Activated CD8-positive, alpha-beta memory T cell treated with anti-CD3 and anti-CD28 coated beads, Interleukin-2, amount 50 U/mL, for 24 hours (primary cell): ENCODE data around the gene LHFPL6.

Experiments
- DNase-seq: peaks from one replicate; pipeline ENCODE4 v3.0.0-alpha.2; 2020; ENCODE audit errors: extremely low read depth

The LHFPL6 gene

DNA sequence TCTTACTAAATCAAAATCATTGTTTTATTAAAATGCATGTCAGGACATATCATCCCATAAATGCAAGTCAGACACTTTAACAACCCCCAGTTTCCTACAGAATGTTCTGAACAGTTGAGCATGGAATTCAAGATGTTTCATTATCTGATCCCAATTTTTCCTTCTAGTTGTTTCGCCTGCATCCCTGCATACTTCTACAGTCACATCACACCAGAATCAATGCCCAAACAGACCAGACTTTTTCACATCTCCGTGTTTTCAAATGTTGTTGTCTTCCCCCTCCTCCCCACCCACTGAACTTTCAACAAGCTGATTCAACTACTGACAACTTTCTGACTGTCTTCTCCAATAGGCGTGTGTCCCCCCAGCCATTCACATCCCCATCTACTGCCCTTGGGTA, 48.6 kb downstream of the LHFPL6 start:
- no peak for DNase-seq

DNA sequence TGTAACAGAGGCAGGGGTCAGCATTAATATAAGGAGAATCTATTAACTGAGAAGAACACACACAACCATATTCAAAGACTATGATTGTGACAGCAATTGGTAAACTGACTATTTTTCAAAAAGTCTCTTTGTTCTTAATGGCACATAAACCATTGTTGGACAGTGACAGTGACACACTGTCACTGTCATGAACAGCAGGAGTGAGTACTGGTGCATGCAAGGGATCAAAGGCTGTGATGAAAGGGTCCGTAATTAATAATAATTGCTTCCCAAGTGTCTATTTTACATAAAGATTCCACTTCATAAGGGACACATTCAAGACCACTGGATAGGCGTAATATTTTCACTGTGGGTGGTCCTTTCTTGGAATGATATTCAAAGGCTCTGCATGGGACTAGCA, 50.7 kb downstream of the LHFPL6 start:
- DNase-seq: no peak

DNA sequence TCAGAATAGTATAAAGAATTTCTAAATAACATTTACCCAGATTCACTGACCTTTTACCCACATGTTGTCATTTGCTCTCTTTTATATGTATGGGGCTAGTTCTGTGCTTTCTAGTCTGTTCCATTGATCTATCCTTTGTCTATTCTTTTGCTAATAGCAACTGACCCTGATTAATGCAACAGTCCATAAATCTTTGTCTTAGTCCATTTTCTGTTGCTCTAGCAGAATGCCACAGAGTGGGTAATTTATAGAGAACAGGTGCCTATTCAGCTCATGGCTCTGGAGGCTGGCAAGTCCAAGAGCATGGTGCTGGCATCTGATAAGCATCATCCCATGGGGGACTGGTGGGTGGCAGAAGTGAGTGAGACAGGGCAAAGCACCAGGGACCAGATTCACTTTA, 52.1 kb downstream of the LHFPL6 start:
- DNase-seq: no peak

DNA sequence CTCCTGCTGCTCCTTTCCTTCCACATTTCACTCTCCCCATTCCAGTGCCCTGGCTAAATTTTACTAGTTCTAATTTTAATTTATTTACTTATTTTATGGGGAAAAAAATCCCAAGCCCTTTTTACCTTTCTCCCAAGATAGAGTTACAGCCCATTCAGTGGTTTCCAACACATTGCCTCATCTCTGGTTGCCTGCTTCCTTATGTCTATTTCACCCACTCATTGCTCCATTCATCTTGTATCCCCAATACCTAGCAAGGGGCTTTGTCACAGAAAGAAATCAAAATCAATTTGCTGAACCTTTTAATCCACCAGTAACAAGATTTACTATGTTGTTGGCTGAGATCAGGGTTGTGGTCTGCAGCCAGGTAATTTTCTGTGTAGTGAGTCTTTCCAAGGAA, 55.9 kb downstream of the LHFPL6 start:
- DNase-seq: no peak

DNA sequence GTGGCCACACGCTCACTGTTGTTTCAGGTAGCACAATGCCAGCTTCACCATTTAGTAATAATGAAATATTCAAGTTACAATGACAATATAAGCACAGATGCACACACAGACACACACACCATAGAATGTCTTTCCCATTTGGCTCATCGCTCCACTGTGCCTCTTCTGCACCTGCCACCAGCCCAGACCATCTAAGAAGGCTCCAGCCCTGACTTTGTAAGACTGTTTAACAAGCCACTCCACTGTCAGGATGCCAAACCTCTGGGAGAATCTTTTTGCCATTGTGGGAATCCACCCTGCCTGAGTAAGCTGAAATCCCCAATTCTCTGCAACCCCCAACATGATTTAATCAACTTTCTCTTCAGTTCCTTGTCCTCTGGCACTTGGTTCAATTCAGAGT, 60.6 kb downstream of the LHFPL6 start:
- no peak for DNase-seq

DNA sequence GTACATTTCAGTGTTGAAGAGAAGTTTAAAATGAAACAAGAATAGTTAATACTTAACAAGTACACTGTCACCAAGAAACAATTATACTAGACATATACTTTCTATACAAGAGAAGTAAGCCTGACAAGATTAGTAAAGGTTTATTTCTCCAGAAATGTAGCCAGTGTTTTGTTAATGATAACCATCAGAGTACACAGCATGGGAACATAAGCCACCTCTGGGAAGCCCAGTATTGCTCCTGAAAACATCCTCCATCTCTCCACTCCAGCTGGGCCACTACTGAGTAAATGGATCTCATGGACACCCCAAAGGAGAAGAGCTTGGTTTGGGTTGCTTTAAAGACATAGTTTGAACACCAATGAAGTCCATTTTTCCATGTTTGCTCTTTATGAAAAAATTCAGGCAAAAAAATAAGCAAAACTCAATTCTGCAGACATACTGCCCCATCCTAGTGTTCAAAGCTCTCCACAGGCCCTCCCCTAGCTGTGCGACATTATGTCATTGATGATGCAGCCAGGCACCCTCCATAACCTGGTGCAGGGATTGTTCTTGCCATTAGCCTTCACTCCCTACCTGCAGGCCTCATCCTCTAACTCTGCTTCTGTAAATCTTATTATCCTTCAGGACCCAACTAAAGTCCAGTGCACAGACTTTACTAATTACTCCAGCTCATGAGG, 61.9 kb downstream of the LHFPL6 start:
- DNase-seq: no peak

DNA sequence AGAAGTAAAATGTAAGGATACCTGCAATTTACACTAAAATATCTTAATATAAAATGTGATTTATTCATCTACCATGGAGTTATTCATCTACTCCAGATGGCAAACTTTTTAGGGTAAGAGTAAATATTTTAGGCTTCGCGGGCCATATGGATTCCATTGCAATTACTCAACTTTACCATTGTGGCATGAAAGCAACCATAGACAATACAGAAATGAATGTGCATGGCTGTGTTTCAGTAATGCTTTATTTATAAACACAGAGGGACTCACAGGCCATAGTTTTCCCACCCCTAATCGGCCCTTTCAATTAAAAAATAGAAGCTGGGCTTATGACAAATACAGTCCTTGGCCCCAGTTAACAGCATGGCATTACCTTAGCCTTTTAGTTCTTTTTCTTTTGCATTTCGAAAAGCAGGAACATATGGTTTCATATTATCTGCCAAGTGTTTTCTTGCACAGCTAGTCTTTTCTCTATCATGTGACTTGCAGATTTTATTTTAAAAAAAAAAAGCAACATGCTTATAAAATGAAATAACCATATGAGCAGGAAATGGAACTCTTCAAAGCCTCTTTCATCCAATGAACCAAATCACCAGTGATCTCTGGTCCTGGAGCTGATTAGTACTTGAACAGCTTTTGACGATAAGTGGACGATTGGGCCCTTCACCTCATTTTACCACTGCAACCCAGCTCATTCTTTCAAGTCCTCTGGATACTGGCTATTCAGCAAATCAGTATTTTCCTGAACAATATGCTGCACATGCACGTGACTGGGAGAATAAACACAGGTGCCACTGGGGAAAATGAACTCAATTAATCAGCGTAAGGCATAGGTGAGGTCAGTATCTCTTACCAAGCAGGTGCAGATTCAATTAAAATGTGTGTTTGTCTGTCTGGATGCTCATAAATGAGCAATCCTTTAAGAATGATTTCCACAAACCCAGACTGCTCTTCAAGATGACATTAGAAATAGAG, 63.9 kb downstream of the LHFPL6 start:
- no peak for DNase-seq

DNA sequence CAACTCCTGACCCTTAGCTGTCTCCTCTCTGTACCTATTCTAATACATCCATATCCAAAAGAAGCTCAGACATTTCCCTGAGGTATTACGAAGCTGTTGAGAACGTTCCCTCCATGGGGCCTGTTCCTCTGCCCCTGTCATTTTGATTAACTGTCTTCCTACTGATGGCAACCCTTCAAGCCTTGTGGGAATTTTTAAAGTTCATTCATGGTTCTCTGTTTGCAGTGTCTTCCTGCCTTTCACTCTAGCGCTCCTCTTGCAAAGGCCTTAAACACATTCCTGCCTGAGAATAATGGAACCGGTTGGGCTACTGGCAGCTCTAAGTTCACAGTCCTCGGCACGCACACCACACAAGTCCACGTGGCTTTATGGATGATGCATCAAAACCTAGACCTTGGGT, 66.1 kb downstream of the LHFPL6 start:
- DNase-seq: no peak

DNA sequence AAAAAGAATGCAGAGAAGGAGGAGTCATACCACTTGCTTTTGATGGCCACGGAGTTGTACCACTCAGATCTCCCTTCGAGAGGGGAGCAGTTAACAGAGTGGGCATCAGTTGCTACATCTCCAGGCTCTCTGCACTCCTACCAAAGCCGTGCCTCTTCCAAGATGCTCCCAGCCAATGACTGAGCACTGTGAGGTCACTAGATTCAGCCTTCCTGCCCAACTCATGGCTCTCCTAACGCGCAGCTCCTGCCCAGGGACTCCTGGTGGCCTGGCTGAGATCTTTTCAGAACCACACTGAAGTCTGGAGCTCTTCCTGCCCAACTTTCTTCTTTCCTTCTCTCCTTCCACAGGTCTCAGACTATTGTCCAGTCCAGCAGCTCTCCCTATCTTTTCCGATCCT, 66.7 kb downstream of the LHFPL6 start:
- no peak for DNase-seq

DNA sequence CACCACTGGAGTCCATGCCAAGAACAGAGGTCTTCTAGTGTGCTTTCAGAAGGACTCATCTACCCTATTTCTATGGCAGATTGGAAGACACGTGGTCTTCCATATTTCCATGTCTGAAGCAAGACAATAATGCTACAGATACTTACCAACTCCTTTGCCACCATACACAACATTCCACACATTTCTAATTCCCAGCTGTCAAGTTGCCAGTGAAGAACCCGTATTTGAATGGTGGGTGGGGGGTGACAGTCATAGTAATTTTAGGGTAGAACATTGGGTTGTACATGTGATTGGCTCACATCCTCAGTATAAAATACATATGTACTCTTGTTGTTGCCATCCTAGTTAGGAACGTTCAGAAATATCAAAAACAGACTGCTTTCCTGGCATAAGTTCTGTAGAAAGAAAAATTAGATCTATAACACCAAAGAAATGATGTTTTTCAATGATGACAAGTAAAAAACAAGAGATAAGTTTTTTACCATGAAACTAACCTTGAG, 69.3 kb downstream of the LHFPL6 start:
- no peak for DNase-seq

DNA sequence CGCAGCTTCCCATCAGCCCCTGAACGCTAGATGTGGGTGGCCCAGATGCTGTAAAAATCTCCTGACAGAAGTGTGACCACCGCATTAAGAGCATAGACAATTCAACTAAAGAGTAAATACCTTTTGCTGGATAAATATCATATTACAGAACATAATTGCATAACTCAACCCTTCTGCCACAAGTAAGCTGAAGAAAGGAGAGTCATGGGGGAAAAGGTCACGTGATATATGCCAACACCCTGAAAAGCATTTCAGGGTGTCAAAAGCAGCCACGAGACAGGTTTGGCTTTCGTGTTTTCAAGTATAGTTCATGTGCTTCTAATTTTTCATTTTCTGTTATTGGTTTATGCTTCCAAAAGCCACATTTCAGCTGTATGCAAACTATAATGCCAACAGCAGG, 71.3 kb downstream of the LHFPL6 start:
- no peak for DNase-seq

DNA sequence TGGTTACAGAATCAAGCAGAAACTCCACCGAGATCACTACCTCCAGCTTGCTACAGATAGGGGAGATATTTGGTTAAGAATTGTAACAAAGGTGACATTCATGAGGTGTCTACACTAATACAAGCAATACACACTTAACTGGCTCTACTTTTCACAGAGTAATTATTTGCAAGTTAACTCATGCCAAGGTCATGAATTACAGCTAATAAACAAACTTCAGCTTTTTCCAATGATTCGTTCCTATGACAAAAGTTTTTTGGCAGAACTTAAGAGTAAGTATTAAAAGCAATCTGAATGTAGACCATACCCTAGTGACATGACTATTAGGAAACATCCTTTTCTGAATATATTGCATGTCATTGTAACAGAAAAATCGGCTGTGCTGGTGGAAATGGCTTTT, 72.1 kb downstream of the LHFPL6 start:
- DNase-seq: no peak

DNA sequence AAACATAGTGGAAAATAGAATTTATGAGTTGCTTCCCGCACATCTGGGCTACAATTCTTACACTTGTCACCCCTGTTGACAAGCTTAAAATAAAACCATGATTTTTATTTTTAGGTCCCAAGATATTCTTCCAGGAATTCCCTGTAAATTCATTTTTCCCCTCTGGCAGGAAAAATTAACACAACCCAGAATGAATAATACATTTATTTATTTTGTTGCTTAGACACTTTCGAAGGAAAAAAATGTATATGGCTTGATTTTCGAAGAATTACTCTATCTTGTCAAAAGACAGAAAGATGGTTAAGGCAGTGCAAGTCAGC, 74.4 kb downstream of the LHFPL6 start:
- no peak for DNase-seq

DNA sequence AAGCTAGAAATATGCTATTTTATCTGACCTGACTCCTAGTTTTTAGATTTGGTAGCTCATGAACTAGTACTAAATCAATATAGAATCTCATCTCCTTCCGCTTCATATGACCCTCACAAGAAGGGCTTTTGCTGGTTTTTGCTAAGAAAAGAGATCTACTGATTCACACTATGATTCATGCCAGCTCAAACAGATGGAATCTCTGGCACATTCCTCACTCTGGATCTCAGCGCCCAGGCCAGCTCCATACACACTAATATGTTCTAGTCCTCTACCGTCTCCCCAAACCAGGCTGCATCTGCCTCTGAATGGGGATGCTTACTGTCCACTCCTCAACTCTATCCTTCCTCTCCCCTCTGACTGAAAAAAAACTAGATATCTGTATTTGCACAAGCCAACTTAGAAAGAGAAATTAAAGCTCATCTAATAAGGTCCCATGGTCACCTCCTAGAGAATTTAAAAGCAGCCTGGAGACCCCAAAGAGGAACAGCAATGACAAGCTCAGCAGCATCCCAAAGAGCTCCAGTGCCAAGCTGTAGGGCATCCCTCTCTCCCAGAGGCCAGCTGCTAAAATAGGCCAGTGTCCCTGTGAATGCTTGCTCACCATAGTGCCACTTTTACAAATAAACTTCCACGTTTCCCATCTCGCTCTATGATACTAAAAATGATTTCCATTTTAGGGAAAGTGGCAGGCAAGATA, 74.9 kb downstream of the LHFPL6 start:
- DNase-seq: no peak

DNA sequence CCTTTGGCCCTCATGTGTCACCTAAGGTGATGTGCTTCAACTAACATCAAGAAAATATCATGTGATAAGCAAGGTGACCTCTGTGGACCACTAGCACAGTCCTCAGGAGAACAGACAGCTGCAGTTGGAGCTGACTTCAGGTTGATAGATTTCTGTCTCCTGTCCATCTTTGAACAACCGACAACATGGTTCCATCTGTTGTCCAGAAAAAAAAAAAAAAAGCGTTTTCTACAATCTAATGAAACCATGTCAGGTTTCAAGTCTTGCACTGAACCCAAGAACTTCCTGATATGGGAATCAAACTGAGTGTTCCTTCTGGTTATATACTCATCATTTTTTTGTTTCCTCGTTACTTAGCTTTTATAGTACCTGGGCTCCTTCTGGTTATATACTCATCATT, 75.7 kb downstream of the LHFPL6 start:
- no peak for DNase-seq

DNA sequence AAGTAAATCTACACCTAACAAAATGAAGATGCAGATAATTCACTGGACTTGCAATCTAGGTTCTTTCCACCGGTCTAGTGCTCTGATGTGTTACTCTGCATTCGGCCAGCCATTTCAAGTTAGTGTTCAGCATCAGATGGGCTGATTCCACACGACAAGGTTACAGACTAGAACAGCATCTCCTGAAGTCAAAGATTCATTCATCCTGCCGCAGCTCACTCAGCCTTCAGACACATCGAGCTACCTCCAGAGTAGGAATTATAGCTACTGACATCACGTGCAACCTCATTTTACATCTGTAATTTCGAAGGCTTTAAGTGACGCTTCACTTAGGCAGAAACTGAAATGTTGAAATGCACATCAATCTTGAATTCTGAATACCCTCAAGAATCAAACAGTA, 76.5 kb downstream of the LHFPL6 start:
- no peak for DNase-seq

DNA sequence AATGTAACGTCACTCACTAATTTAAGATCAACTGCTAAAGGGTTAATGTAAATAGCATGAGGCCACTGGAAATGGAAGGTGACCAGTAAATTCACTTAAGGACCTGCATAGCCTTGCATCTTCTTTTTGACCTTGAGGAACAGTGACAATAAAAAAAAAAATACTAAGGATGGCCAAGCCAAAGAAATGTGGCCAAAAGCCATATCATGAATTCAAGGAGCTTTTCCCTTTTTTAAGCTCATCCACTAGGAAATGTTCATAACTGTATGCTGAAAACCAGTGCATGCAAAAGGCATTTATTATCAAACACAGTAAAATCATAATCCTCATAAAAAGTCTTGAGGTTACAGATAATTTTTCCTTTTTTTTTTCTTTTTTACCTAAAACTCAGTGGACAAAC, 77.5 kb downstream of the LHFPL6 start:
- no peak for DNase-seq

DNA sequence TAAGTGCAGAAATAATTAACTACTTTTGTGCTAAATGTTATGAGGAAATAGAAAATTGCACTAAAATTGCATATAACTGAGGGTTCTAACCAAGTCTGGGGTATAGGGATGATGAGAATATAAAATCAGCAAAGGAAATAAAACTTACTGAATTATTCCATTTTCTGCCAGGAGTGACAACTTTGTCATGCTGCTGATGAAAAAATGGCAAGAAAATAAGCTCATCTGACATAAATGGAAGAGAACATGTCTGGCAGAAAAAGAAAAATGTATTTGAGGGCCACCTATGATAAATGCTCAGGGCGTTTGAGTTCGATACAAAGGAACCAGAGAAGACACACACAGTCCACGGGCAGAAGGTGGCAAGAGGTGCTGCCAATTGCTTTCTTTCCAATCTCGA, 78.2 kb downstream of the LHFPL6 start:
- no peak for DNase-seq

DNA sequence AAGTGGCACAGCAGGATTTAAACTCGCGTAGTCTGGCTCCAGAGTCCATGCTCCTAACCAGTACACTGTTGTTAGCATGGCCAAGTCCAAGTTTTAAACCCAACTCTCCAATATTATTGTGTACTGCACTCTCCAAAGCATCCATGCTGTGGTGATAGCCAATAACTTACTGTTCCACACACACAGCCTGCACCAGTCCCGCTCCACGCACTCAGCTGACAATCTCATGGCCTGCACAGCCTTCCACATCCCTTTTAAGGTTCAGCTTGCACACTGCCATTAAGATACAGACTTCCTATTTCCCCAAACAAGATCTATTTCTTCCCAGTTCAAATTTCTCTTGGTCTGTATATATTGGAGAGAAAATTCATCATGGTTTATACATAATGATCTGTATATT, 80.7 kb downstream of the LHFPL6 start:
- no peak for DNase-seq

DNA sequence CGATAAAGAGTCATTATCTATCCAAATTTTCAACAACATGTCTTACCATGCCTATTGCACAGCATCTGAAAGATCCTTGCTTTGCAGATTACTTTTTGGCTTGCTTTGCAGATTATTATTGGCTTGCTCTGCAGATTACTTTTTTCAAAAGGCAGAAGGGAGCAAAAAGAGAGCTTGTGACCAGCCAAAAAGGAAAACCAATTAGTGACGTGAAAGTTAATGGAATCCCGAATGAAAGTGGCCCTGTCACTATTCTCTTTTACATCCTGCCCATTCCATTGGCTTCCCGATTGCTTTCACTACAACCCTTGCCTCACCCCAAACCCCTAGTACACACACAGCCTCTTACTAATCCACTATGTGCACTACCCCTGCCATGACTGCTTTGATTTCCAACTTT, 81.3 kb downstream of the LHFPL6 start:
- no peak for DNase-seq

DNA sequence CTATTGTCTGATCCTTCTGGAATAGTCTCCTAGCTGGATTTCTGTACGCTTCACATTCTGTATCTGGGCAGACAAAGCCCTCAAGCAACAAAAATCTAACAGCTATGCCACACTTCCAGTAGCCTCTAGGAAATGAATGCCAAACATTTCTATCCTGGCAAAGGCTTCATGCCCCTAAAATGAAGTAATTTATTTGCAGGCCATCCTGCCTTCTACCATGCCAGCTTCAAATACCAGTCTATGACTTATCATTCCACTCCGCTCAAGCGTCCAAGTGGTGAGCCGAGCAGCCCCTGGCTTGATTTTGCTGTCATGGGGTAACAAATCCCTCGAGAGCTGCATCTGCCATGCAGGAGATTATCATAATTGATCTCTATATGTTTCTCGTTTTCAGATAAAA, 86.9 kb downstream of the LHFPL6 start:
- DNase-seq: no peak

DNA sequence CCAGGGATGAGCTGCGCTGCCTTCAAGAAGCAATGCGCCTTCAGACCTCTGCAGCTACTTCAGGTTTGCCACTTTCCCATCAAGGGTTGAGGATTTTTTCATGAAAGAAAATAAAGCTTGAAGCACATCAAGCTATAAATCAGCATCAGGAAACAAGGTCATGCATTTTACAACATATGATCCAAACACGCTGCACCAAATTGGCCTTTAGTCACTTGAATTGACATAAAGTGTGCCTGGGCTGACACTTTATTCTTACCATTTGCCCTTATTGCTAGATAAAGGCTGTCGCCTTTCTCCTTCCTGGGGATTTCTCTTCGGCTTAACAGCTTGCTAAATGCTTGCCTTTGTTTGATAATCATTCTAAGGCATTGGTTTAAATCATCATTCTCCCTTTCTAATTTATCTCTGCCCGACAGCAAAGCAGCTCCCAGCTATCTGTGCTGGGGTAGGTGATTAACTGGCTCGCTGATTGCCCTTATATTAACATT, 87.7 kb downstream of the LHFPL6 start:
- no peak for DNase-seq

DNA sequence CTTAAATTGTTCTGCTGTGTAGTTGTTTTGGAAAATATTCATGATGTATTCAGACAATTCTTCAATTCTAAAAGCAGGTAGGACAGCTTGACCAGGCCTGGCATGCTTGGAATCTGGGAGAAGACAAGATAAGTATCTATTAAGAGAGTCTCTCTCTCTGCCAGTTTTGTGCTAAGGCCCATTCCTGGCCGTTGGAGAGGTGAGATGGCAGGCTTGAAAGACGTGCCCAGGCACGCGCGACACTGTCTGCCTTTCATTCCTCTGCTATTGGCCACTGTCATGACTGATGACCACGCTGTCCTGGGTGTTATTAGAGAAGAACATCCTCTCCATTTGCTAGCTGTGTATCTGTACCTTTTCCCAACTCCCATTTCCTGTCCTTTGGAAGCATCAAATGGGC, 90.3 kb downstream of the LHFPL6 start:
- no peak for DNase-seq
